OCI-M2 (cell line): Measurements from ENCODE around the gene FRYL.
"Not testable (repeated sequence)": the region's sequence is repeated elsewhere in the genome, so short reads cannot be mapped to it uniquely, and the experiment has no call there.

Source experiments
- DNase-seq: peaks from one replicate; lab custom pipeline; 2025; ENCODE audit not compliant: unreplicated experiment; lab: John Stamatoyannopoulos, UW

Gene FRYL

DNA sequence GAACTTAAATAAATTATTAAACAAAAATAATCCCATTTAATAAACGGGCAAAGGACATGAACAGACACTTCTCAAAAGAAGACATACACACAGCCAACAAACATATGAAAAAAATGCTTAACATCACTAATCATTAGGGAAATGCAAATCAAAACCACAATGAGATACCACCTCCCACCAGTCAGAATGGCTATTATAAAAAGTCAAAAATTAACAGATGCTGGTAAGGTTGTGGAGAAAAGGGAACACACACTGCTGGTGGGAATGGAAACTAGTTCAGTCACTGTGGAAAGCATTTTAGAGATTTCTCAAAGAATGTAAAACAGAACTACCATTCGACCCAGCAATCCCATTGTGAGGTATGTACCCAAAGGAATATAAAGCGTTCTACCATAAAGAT, 328.4 kb downstream of the FRYL start:
- not testable (repeated sequence) for DNase-seq

DNA sequence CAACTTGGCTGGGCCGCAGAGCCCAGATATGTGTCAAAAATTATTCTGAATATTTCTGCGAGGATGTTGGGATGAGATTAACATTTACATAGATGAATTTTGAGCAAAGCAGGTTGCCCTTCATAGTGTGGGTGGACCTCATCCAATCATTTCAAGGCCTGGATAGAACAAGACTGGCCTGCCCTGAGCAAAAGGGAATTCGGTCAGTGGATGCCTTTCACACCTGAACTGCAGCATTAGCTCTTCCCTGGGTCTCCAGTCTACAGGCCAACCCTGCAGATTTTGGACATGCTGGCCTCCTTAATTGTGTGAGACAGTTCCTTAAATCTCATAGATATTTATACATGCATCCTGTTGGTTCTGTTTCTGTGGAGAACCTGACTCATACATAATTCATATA, 329.3 kb downstream of the FRYL start:
- no peak for DNase-seq

DNA sequence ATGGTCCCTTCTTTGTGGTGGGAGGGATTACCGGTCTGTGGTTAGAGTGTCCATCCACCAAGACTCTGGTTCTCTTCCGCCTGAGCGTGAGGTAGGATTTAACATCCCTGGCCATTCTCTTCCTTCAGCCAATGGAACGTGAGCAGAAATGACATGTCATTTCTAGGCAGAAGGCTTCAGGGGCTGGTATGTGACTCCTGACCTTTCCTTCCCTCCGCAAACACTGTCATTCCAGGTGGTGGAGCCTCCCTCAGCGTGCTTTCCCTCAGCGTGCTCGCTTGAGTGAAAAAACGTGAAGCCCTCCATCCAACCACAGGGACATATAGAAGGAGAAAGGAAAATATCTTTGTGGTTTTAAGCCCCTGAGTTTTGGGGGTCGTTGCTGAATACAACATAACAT, 330.9 kb downstream of the FRYL start:
- DNase-seq: no peak
